Activated CD4-positive, alpha-beta T cell treated with anti-CD3 and anti-CD28 coated beads, Interleukin-10, Interleukin-2, amounts not matched to agents 100 ng/mL and 50 ng/mL, durations not matched to agents 16 hours and 8 hours (primary cell): ENCODE results near the gene PNCK.
"Not testable (repeated sequence)": the region's sequence is repeated elsewhere in the genome, so short reads cannot be mapped to it uniquely, and the experiment has no call there.

Experiments
- DNase-seq: peaks from one replicate; pipeline ENCODE4 v3.0.0-alpha.2; 2020

The PNCK gene

DNA sequence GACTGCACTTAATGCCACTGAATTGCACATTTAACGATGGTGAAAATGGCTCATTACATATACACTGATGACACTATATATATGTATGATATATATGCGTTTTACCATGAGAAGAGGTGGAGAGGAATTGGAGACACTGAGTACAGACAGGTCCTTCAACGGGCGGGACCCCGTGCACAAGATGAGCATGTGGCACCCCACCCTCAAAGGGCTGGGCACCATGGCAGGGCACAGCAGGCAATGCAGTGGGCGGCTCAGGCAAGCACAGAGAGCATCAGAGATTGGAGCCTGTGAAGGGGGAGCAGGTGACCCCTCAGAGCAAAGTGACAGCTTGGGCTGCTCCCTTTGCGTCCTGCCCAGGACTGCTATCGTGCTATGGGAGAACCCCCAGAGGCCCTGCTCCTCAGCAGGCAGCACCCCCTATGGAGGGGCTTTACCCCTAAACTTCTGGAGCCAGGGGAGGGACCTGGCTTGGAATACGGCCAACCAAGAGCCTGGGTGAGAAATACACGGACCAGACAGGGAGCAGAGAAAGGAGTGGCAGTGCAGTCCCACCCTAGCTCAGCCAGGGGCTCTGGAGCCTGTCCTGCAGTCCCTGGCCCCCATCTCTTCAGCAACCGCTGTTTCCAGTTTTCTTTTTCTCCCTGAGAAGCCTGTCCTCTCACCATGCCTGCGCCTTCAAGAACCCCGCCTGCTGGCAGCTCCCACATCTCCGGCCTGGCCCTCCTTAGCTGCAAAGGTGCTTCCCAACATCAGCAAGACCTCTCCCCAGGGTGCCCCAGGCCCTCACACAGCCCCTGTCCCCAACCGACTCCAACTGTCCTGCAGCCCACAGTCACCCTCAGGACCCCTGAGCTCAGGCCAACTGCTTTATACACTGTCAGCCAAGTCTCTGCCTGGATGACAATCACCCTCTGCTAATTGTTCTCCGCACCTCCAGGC is 24.6 kb upstream of the PNCK start:
- DNase-seq, result no peak

DNA sequence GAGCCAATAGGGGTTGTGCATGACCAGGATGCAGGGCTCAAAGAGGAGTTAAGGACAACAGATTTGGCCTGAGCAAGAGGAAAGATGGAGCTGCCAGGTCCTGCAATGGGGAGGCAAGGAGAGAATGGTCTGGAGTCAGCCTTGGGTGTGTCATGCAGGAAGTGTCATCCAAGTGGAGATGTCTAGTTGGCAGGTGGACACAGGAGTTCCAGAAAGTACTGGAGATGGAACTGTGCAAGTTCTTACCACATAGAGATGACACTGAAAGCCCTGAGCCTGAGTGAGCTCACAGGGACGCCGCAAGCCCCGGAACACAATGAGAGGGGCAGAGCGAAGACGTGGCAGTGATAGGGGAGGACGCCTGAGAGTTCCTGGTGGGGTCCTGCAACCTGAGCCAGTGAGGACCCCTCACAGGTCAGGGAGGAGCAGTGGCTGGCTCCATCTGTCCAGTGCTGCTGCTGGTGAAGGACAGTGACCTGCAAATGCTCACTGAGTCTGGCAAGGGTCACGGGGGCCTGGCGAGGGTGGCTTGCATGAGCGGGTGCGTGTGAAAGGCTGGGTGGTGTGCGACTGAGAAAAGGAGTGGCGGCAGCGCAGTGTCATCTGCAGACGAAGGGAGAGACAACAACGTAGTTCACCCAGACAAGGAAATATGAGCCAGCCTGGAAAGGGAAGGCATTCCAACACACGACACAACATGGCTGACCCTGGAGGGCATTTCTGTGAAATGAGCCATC is 23.5 kb upstream of the PNCK start:
- DNase-seq, result not testable (repeated sequence)

DNA sequence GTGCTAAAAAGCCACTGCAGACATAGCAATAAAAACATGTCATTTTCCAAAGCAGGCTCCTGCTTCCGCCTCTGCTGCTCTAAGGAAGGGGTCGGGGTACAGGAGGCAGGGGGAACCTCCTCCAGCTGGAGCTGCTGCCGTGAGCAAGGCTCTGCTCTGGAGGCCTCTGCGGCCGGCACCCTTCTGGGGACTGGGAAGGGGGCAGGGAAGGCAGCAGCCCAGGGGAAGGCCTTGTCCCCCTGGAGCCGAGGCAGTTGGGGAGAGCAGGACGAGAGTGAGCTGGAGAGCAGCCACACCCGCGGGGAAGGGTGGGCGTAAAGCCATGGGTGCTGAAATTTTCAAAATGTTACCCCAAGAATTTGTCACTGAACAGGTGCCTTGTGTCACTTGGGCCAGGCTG is 22.9 kb upstream of the PNCK start:
- DNase-seq, result not testable (repeated sequence)

DNA sequence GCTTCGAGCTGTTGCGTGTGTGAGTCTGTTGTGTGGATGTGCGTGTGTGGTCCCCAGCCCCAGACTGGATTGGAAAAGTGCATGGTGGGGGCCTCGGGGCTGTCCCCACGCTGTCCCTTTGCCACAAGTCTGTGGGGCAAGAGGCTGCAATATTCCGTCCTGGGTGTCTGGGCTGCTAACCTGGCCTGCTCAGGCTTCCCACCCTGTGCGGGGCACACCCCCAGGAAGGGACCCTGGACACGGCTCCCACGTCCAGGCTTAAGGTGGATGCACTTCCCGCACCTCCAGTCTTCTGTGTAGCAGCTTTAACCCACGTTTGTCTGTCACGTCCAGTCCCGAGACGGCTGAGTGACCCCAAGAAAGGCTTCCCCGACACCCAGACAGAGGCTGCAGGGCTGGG is 22.5 kb upstream of the PNCK start:
- DNase-seq, result no peak

DNA sequence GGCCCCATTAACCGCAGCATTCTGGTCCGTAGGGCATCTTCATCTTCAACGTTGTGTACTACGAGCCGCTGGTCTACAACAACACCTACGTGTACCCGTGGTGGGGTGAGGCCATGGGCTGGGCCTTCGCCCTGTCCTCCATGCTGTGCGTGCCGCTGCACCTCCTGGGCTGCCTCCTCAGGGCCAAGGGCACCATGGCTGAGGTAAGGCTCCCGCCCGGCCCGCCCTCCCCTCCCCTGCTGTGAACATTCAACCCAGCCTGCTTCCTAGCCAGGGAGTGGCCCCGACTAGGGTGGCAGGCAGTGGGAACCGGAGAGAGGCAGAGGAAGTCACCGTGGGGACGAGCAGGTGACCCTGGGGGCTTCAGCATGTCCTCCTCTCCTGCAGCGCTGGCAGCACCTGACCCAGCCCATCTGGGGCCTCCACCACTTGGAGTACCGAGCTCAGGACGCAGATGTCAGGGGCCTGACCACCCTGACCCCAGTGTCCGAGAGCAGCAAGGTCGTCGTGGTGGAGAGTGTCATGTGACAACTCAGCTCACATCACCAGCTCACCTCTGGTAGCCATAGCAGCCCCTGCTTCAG is 21.2 kb upstream of the PNCK start:
- DNase-seq, result no peak

DNA sequence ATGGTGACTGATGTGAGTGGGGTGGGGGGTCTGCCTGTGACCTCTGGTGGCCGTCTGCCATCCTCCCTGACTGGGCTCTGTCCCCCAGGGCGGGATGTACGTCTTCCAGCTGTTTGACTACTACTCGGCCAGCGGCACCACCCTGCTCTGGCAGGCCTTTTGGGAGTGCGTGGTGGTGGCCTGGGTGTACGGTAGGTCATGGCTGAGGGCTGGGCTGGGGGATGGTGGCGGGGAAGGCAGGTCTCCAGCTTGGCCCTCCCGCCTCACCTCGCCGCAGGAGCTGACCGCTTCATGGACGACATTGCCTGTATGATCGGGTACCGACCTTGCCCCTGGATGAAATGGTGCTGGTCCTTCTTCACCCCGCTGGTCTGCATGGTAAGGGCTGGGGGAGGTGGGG is 20.6 kb upstream of the PNCK start:
- DNase-seq, result not testable (repeated sequence)

DNA sequence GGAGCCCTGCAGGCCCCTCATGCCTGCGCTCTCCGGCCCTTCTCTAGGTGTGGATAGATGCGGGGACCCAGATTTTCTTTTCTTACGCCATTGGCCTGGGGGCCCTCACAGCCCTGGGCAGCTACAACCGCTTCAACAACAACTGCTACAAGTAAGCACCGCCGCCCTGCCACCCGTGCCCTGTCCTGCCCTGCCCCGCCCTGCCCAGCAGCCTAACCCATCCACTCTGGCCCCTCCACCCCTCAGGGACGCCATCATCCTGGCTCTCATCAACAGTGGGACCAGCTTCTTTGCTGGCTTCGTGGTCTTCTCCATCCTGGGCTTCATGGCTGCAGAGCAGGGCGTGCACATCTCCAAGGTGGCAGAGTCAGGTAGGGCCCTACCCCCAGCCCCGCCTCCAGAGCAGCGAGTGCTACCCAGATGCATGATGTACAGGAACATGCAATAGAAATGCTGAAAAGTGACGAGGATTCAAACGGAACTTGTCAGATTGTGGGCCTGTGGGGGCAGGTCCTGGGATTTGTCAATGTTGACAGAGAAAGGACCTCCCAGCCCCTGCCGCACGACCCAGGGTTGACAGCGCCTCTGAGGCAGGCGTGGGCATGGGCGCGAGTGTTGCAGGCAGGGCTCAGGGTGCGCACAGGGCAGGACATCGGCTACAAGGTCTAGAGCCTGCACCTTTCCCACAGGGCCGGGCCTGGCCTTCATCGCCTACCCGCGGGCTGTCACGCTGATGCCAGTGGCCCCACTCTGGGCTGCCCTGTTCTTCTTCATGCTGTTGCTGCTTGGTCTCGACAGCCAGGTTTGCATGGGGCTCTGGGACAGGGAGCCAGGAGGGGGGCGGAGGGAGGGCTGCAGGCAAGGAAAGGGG is 19.8 kb upstream of the PNCK start:
- DNase-seq, result no peak

DNA sequence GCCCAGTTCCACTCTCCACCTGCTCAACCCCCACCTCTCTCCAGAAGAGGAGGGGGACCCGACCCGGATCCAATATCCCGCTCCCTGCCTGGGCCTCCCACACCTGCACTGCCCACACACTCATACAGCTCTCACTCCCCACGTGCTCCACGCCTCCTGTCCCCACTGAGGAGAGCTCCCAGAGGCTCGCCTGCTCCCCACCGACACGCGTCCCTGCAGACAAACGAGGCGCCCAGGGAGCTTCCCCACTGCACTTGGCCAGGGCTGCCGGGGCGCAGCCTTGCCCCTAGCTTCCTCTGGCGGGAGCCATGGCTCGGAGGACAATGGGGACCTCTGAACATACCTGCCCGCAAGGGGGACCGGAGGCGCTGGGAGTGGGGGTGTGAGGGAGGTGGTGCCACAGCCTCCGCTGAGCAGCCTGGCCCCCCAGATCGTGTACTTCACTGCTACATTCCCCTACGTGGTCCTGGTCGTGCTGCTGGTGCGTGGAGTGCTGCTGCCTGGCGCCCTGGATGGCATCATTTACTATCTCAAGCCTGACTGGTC is 19.1 kb upstream of the PNCK start:
- no peak for DNase-seq

DNA sequence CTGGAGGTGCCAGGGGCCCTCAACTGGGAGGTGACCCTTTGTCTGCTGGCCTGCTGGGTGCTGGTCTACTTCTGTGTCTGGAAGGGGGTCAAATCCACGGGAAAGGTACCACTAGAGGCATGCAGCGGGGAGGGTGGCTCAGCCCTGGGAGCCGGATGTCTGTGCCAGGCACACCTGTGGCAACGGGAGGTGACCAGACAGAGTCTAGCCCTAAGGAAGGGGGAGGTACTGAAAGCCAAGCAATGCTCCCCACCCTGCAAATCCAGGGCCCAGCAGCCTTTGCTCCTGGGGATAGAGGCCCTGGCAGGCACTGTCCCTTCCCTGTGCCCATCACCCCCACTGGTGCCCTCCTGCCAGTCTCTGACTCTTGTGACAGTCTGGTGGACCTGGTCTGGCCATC is 18.4 kb upstream of the PNCK start:
- DNase-seq, result no peak

DNA sequence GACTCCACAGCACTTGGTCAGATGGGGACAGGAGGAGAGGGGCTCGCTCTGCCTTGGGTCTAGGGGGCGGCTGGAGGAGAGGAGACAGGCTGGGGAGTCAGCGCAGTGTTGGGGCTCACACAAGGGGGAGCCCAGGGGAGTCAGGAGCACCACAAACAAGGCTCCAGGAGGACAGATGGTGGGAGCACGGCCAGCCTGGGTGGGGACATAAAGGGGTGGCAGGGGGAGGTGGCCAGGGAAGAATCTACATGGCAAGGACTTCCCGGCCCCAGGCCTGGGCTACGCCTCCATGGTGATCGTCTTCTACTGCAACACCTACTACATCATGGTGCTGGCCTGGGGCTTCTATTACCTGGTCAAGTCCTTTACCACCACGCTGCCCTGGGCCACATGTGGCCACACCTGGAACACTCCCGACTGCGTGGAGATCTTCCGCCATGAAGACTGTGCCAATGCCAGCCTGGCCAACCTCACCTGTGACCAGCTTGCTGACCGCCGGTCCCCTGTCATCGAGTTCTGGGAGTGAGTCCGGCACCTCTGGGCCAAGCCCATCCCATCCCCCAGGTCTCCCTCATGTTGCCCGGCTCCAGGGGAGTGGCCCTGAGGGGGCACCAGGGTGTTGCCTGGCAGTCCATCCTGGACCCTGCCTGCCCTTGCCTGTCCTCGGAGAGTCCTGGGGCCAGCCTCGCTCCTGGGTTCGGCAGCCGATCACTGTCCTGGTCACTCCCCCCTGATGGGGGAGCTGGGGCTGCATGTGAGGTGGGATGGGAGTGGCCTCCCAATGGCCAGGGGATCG is 17.6 kb upstream of the PNCK start:
- DNase-seq, result not testable (repeated sequence)

DNA sequence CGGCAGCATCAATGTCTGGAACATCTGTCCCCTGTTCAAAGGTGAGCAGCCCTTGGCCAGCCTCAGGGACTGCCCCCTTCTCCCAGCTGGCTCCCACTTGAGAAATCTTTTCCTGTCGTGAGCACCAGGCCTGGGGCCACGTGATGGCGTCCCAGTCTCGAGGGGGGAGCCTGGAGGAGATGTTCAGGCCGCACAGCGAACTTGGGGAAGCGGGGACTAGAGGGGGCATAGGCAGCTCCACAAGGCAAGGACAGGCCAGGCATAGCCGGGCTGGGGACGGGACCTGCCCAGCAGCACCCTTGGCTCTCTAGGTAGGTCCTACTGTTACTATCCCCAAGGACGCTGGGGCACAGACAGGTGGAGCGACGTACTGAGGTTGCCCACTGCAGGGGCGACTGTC is 16.9 kb upstream of the PNCK start:
- DNase-seq, result no peak

DNA sequence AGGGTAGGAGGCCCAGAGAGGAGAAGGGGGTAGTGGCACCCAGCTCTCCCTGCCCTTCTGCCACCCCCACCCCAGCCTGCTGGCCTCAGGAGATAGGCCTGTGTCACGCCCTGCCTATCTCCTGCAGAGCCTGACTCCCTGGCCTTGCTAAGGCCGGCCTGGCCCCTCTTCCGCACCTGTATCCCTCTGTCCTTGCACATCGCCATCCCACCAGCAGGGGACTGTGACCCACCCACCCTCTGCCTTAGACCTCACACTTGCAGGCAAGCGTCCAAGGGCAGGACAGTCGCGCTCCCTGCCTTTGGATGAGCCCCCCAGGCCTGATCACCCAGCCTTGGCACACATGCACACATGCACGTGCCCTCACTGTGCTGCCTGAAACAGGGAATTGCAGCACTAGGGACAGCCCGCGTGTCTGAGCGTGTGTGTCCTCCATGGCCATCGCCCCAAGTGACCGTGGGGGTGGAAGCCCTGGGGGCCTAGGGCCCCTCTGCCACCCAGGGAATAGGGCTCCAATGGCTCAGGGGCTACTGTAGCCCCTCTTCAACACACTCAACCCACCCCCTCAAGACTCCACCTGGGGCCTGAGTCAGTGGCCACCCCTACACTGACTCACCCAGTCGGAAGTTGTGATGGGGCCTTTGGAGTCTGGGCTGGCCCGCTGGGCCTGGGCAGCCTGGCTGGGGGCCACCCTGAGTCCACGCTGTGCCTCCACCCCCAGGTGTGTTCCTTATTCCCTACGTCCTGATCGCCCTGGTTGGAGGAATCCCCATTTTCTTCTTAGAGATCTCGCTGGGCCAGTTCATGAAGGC is 16.2 kb upstream of the PNCK start:
- no peak for DNase-seq

DNA sequence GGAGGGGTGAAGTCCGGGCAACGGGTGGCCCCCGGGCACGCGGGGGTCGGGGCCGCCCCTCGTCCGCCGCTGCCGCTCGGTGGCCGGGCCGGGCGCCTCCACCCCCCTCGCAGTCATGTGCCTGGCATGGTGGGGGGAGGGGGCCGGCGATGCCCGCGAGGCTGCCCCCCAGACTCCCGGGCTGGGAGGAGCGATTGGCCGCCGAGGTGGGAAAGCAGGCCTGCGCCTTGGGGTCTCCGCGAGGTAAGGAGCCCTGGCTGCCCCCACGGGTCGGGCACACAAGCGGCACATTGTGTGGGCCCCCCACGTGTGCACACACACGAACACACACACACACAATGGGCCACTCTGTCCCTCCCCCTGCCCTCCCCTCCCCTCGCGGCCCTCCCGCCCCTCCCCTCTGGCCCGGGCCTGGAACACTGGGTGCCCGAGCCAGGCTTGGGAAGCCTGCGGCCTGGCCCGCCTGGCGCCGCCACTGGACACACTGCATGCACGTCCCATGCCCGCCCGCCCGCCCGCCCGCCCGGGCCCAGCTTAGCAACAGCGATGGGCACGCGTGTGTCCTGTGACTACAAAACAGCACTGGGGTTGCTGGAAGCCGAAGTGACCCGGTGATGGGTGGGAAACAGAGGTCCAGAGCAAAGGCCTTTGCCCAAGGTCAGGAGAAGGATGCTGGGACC is 15.4 kb upstream of the PNCK start:
- DNase-seq, result no peak

DNA sequence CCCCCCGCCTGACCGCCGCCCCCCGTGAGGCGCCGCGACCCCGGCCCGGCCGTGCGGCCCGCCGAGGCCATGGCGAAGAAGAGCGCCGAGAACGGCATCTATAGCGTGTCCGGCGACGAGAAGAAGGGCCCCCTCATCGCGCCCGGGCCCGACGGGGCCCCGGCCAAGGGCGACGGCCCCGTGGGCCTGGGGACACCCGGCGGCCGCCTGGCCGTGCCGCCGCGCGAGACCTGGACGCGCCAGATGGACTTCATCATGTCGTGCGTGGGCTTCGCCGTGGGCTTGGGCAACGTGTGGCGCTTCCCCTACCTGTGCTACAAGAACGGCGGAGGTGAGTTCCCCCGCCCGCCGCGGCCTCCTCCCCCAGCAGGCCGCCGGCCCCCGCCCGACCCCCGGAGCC is 14.9 kb upstream of the PNCK start:
- no peak for DNase-seq

DNA sequence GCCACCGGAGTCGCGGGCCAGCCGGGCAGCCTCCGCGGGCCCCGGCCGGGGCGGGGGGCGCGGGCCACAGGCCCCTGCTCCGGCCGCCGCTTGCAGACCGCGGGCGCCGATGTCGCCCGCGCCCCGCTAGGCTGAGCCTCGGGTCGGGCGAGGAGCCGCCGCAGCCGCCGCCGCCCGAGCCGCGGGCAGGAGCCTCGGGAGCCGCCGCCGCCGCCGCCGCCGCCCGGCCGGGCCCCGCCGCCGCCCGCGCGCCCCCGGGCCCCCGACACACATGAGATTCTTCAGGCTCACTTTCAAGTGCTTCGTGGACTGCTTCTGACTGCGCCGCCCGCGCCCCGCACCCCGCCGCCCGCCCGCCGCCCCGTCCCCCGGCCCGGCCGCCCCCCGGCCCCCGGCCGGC is 14.5 kb upstream of the PNCK start:
- DNase-seq, result no peak

DNA sequence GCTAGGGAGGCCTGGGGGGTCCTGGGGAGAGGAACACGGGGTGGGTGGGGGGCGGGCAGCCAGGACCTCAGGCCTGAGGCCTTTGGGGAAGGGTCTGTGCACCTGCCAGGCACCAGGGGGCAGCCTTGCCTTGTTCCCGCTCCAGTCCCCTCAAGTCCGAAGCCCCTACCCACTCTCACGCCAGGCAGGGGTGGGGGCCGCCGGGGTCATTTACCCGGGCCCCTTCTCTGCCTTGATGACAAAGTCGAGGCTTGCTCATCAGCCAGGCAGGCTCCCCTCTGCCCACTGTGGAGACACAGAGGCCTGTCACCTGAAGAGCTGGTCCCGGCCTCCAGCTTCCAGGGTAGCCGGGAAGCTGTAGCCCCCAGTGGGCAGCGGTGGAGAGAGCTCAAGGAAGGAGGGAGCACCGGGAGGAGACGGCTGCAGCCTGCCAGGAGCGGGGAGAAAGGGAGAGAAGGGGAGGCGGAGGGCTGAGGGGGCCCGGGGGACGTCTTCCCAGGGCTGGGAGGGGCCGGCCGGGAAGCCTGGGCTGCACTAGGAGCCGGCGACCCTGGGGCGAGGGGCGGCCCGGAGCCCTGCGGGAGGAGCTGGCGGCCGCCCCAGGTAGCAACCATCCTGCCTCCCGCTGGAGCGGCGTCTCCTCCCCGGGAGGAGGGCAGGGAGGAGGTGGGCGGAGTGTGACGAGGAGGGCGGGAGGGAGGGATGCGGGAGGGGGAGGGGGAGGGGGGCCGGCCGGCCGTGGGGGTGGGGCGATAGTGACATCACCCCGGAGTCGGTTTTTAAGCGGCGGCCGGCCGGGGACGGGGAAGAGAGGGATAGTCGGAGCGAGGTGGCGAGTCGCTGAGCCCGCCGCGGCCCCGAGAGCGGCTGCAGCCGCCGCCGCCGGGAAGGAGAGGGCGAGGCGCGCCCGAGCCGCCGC is 13.8 kb upstream of the PNCK start, which contains the start of gene SLC6A8:
Gene SLC6A8, plus strand, starts transcription at position 806 of the 919 bp plus-strand sequence. CDS start 649 bp downstream, outside the sequence.
- DNase-seq, result peak; percentile 34

DNA sequence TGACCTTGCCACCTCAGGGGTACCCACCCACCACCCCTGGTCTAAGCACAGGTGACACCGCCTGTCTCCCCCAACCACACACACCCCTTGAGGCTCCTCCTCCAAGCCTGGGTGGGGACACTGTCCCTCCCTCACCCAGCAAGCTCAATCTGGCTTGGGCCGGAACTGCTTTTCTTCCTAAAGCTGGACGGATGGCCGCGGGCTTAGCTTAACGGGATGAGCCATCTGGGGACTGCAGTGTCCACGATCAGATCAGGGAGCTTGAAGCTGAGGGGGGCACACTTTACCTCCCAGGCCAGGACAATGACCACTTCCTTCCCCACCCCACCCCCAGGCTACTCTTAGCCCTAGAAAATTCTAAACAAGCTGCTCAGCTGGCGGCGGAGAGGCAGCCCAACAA is 13.1 kb upstream of the PNCK start:
- DNase-seq, result no peak

DNA sequence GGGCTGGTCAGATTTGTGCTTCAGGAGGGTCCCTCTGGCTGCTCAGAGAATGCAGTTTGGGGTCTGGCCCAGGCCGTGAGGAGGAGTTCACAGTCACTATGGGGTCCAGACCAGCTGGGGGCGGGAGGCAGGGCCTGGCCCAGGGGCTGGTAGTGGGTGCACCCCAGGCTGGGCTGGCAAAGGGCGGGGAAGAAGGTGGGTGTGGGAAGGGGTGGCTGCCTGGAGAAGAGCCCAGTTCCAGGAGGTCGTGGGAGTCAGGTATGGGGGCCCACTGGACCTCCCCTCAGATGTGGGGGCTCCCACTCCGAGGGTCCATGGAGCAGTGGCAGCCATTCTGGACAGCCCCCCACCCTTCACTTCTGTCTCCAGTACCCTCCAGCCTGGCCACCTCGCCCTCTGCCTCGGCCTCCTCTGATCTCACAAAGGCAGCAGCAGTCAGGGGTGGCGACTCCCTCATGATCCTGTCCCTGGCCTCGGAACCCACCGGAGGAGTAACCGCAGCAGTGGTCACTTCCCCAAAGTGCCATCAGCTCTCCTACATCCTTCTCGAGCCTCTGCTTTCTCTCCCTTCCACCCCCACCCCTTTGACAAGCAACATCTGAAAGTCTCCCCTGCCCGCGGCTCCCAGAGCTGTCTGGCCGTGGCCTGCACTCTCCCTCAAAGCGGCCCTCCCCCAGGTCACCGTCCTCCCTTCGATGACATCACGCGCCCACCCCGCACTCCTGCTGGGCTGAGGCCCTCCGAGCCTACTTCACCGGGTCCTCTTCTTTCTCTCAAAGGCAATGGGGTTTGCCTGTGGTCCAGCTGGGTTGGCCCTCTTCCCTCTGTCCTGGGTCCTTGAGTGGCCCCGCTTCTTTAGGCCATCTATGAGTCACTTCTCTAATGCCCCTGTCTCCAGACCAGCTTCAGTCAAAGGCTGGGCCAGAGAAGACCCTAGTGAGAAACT is 12.4 kb upstream of the PNCK start:
- DNase-seq, result no peak
